Ovary (tissue), 9 donors: ENCODE measurements around the gene CFAP45. TPM values are rescaled to one million over a fixed set of nuclear protein-coding genes. Genes with fewer than 3 reads are reported as not detected.

Source experiments
- DNase-seq, 5 donors: peaks; one replicate each; pipeline ENCODE4 v3.0.0-alpha.2; 2019 to 2020
- H3K27ac ChIP-seq, 2 donors: fragments of 200-600 bp; one replicate each; pipeline versions ENCODE4 v1.5.1 to v1.8.0; 2019 to 2022
- H3K27me3 ChIP-seq: fragments of 200-600 bp; one replicate; pipeline ENCODE4 v1.8.0; 2022
- H3K36me3 ChIP-seq: fragments of 200-600 bp; sonication (generic); one replicate; pipeline ENCODE4 v1.5.1; 2019
- H3K4me1 ChIP-seq: one replicate; pipeline ENCODE4 v1.8.1; 2013; ENCODE audit warnings: mild to moderate bottlenecking, moderate library complexity; ENCODE audit not compliant: insufficient read depth
- H3K4me3 ChIP-seq: fragments of 200-600 bp; sonication (generic); one replicate; pipeline ENCODE4 v1.5.1; 2017
- H3K9me3 ChIP-seq, 2 donors: fragments of 200-600 bp in 1 of 2; sonication (generic) in 1 of 2; one replicate each; pipeline versions ENCODE4 v1.5.1 to v1.8.1; 2013 to 2019; ENCODE audit warnings: mild to moderate bottlenecking in 1 of 2, moderate library complexity in 1 of 2
- EP300 ChIP-seq: sonication (generic); formaldehyde crosslinking; IDR thresholded peaks from one replicate; pipeline ENCODE4 v1.6.1; 2017; ENCODE audit warnings: antibody characterized with exemption
- POLR2A ChIP-seq: fragments of 450-650 bp; IDR thresholded peaks from one replicate; pipeline ENCODE4 v1.6.1; 2017; ENCODE audit warnings: antibody characterized with exemption, mild to moderate bottlenecking, moderate library complexity
- WGBS, 3 donors: extraction: QIAGEN DNeasy Blood & Tissue Kit in 1 of 3; methylation state at CpG; one replicate each; pipeline versions ENCODE4 v1.1.5 to v1.1.7; 2013 to 2017; 5-methylcytosine and 5-hydroxymethylcytosine counted together
- intact Hi-C, 4 donors: fragments of 100-400 bp; cut with DNase I; formaldehyde crosslinking; loops; one replicate each; pipeline versions ENCODE4 v1.11.0 to v1.15.1; 2022 to 2023
- polyA plus RNA-seq, 2 donors: library from polyadenylated mRNA; stranded (reverse); fragments of 200-250 nt in 1 of 2; fragments of 350-450 nt in 1 of 2; fragmentation: Illumina TruSeq in 1 of 2; extraction: RNeasy Lipid Tissue Mini Kit (QIAGEN cat#74804) in 1 of 2; gene quantifications; one replicate each; pipeline ENCODE4 v1.2.3, GENCODE V29; 2013 to 2014
- total RNA-seq, 7 donors: library from RNA; depleted of rRNA in 2 of 7; stranded (reverse); fragments of >200 nt in 2 of 7; fragmentation: NEBNext Ultra II Directional in 3 of 7; extraction: Animal tissue kit (Norgen Biotek cat#: 25700) in 3 of 7; gene quantifications; one replicate each; pipeline versions ENCODE4 v1.1.0 to v1.2.4, GENCODE V29; 2016 to 2023
- TF ChIP-seq, protein P1 (sequence below), 3 donors: fragments of 450-650 bp in 2 of 3; fragments of 200-600 bp in 1 of 3; IDR thresholded peaks; one replicate each; pipeline versions ENCODE4 v1.5.1 to v1.8.0; 2016 to 2022; ENCODE audit warnings: antibody characterized with exemption in 3 of 3, mild to moderate bottlenecking in 1 of 3
- donor health status: DM: no; HTN: no; CAD: no; lungs with moderate emphysema.
- donor health status: DM: no; HTN: no; CAD: no.
- donor health status: Bipolar disorder and iron deficiency.
- donor health status: DM: yes; HTN: yes; CAD: no.
- donor health status: DM: no; HTN: no; CAD: no.
- donor health status: DM: yes; HTN: yes; CAD: no.

Gene CFAP45
- total and polyA plus RNA-seq, 9 donors, result 0.30 to 16.7 (median 1.4) TPM

- intact Hi-C loops, result no loop called here
- 64 to 66% (median 64%) methylated on average over 4 of the region's 4 CpGs for WGBS, 3 donors
- no peaks in the 10 kb centered on the region for H3K9me3 ChIP-seq
- H3K4me1 ChIP-seq, result no peaks in the 10 kb centered on the region
- no peak for DNase-seq
- TF ChIP-seq, protein P1, sequence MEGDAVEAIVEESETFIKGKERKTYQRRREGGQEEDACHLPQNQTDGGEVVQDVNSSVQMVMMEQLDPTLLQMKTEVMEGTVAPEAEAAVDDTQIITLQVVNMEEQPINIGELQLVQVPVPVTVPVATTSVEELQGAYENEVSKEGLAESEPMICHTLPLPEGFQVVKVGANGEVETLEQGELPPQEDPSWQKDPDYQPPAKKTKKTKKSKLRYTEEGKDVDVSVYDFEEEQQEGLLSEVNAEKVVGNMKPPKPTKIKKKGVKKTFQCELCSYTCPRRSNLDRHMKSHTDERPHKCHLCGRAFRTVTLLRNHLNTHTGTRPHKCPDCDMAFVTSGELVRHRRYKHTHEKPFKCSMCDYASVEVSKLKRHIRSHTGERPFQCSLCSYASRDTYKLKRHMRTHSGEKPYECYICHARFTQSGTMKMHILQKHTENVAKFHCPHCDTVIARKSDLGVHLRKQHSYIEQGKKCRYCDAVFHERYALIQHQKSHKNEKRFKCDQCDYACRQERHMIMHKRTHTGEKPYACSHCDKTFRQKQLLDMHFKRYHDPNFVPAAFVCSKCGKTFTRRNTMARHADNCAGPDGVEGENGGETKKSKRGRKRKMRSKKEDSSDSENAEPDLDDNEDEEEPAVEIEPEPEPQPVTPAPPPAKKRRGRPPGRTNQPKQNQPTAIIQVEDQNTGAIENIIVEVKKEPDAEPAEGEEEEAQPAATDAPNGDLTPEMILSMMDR (IDR thresholded peaks at IDR 0.05), result no peak
- TF ChIP-seq POLR2A (no peak), EP300 (no peak)
- no peak overlapping the region for H3K27ac ChIP-seq
- no peaks in the 10 kb centered on the region for H3K27me3 ChIP-seq
- H3K36me3 ChIP-seq, result no peaks in the 10 kb centered on the region
- no peak overlapping the region for H3K4me3 ChIP-seq
Measured at GRCh38 chr1:159847231-159847630, 52.7 kb downstream of the CFAP45 start.

- no peaks in the 10 kb centered on the region for H3K9me3 ChIP-seq
- H3K4me3 ChIP-seq, result no peak overlapping the region
- intact Hi-C loops, result no loop called here
- TF ChIP-seq POLR2A, result no peak
- TF ChIP-seq, protein P1 (IDR thresholded peaks at IDR 0.05), result no peak
- TF ChIP-seq EP300, result no peak
- H3K4me1 ChIP-seq, result no peaks in the 10 kb centered on the region
- DNase-seq, result no peak
- H3K27me3 ChIP-seq, result no peaks in the 10 kb centered on the region
- no peaks in the 10 kb centered on the region for H3K36me3 ChIP-seq
- WGBS, 3 donors, result 82 to 86% (median 84%) methylated on average over 13 of the region's 13 CpGs
- no peak overlapping the region for H3K27ac ChIP-seq
Measured at GRCh38 chr1:159845751-159846629, 54.0 kb downstream of the CFAP45 start.

GRCh38 chr1:159843459-159843858 is 56.5 kb downstream of the CFAP45 start:
- no peaks in the 10 kb centered on the region for H3K4me1 ChIP-seq
- no peak overlapping the region for H3K4me3 ChIP-seq
- no peak overlapping the region for H3K27ac ChIP-seq
- H3K9me3 ChIP-seq, result no peaks in the 10 kb centered on the region
- intact Hi-C loops, result no loop called here
- H3K27me3 ChIP-seq, result no peaks in the 10 kb centered on the region
- TF ChIP-seq, protein P1 (IDR thresholded peaks at IDR 0.05), result no peak
- TF ChIP-seq EP300 (no peak), POLR2A (no peak)
- H3K36me3 ChIP-seq, result no peaks in the 10 kb centered on the region
- DNase-seq, result no peak
- WGBS, 3 donors, result 75 to 93% (median 91%) methylated on average over 4 of the region's 4 CpGs

GRCh38 chr1:159841749-159842148 is 58.2 kb downstream of the CFAP45 start:
- Histone ChIP-seq H3K4me1 (no peaks in the 10 kb centered on the region), H3K36me3 (no peaks in the 10 kb centered on the region), H3K27me3 (no peaks in the 10 kb centered on the region), H3K27ac (no peak overlapping the region), H3K9me3 (no peaks in the 10 kb centered on the region), H3K4me3 (no peak overlapping the region)
- TF ChIP-seq EP300 (no peak), POLR2A (no peak)
- TF ChIP-seq, protein P1 (IDR thresholded peaks at IDR 0.05), result no peak
- WGBS, 3 donors, result 52 to 69% (median 69%) methylated on average over 2 of the region's 2 CpGs
- DNase-seq, result no peak
- intact Hi-C loops, result no loop called here
